PFSK-1 (cell line): Measurements from ENCODE around the gene PRKN.

Experiments
- SIN3A ChIP-seq: IDR thresholded peaks from 2 replicates; pipeline ENCODE4 v1.6.1; 2012; ENCODE audit warnings: mild to moderate bottlenecking, low read length, moderate library complexity, borderline replicate concordance; ENCODE audit not compliant: insufficient read depth
- TF ChIP-seq, protein P1 (sequence below), 2 experiments: IDR thresholded peaks; 2 replicates each; pipeline versions ENCODE4 v1.6.1 to v1.8.0; 2011 to 2012; ENCODE audit warnings: low read depth in 2 of 2, low read length in 2 of 2, control low read depth in 1 of 2, inconsistent platforms in 1 of 2, mild to moderate bottlenecking in 1 of 2, moderate library complexity in 1 of 2; ENCODE audit not compliant: insufficient read depth in 1 of 2

DNA sequence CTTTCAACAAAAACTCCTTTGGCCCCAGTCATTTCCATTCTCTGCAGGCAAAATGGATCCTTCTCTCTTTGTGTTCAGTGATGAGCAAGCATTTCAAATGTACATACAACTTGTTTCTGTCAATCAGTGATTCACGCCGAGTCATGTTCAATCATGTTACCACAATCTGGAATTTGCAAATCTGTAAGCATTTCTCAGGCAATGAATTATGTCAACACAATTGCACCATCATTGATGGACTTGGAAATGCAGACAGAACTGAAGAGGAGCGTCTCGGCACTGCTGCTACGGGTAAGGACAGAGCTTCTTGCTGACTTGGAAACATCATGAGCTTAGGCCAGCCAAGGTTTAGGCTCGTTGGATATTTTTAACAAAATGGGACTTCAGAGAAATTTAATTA lies 1320.9 kb downstream of the PRKN start:
- TF ChIP-seq, protein P1, sequence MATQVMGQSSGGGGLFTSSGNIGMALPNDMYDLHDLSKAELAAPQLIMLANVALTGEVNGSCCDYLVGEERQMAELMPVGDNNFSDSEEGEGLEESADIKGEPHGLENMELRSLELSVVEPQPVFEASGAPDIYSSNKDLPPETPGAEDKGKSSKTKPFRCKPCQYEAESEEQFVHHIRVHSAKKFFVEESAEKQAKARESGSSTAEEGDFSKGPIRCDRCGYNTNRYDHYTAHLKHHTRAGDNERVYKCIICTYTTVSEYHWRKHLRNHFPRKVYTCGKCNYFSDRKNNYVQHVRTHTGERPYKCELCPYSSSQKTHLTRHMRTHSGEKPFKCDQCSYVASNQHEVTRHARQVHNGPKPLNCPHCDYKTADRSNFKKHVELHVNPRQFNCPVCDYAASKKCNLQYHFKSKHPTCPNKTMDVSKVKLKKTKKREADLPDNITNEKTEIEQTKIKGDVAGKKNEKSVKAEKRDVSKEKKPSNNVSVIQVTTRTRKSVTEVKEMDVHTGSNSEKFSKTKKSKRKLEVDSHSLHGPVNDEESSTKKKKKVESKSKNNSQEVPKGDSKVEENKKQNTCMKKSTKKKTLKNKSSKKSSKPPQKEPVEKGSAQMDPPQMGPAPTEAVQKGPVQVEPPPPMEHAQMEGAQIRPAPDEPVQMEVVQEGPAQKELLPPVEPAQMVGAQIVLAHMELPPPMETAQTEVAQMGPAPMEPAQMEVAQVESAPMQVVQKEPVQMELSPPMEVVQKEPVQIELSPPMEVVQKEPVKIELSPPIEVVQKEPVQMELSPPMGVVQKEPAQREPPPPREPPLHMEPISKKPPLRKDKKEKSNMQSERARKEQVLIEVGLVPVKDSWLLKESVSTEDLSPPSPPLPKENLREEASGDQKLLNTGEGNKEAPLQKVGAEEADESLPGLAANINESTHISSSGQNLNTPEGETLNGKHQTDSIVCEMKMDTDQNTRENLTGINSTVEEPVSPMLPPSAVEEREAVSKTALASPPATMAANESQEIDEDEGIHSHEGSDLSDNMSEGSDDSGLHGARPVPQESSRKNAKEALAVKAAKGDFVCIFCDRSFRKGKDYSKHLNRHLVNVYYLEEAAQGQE (IDR thresholded peaks at IDR 0.05; ENCODE audit: insufficient read depth in 1 of 2, low read depth in 2 of 2, low read length in 2 of 2) = no peak
- no peak for TF ChIP-seq SIN3A
